LNCAP (cell line): ENCODE results near the gene TMEM259.

ENCODE experiments used
- TF ChIP-seq, protein P1 (sequence below): fragments of 450-650 bp; IDR thresholded peaks from 2 replicates; pipeline ENCODE4 v1.5.1; 2017; ENCODE audit warnings: mild to moderate bottlenecking

TMEM259 gene

DNA sequence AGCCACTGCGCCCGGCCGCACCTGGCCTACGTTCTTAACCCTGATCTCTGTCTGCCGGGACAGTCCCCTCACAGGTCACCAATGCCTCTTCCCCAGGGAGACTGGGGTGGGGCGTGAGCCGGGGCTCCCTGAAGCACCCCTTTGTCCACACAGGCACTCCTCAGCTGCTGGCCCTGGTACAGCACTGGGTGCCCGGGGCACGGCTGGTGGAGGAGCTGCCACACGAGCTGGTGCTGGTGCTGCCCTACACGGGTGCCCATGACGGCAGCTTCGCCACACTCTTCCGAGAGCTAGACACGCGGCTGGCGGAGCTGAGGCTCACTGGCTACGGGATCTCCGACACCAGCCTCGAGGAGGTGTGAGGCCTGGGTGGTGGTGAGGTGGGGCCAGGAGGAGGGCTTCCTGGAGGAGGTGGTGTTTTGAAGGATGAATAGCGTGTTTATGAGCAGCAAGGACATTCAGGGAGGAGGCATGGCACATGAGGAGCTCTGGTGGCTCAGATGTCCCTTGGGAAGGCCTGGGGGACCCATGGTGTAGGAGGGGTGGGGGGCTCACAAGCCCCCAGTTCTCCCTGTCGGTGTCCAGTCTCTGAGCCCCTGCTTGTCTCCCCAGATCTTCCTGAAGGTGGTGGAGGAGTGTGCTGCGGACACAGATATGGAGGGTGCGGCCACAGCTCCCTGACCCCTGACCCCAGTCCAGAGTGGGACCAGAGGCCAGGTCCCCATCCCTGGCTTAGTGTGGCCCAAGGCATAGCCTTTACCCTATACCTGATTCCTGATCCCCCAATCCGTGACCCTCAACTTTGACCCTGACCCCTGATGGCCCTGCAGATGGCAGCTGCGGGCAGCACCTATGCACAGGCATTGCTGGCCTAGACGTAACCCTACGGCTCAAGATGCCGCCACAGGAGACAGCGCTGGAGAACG lies 32.5 kb upstream of the TMEM259 start:
- TF ChIP-seq, protein P1, sequence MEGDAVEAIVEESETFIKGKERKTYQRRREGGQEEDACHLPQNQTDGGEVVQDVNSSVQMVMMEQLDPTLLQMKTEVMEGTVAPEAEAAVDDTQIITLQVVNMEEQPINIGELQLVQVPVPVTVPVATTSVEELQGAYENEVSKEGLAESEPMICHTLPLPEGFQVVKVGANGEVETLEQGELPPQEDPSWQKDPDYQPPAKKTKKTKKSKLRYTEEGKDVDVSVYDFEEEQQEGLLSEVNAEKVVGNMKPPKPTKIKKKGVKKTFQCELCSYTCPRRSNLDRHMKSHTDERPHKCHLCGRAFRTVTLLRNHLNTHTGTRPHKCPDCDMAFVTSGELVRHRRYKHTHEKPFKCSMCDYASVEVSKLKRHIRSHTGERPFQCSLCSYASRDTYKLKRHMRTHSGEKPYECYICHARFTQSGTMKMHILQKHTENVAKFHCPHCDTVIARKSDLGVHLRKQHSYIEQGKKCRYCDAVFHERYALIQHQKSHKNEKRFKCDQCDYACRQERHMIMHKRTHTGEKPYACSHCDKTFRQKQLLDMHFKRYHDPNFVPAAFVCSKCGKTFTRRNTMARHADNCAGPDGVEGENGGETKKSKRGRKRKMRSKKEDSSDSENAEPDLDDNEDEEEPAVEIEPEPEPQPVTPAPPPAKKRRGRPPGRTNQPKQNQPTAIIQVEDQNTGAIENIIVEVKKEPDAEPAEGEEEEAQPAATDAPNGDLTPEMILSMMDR: no peak

DNA sequence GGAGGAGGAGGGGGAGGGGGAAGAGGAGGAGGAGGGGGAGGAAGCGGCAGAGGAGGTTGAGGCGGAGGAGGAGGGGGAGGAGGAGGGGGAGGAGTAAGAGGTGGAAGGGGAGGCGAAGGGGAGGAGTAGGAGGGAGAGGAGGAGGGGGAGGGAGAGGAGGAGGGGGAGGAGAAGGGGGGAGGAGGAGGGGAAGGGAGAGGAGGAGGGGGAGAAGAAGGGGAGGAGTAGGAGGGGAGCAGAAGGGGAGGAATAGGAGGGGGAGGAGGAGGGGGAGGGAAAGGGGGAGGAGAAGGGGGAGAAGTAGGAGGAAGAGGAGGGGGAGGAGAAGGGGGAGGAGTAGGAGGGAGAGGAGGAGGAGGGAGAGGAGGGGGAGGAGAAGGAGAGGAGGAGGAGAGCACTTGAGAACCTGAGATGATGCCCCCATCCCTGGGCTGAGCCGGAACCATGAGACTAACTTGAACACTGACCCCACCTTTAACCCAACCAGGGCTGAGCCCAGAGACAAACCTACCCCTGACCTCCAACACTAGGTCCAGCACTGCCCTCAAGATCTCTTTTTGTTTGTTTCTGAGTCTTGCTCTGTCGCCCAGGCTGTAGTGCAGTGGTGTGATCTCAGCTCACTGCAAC lies 31.5 kb upstream of the TMEM259 start:
- TF ChIP-seq, protein P1: no peak

DNA sequence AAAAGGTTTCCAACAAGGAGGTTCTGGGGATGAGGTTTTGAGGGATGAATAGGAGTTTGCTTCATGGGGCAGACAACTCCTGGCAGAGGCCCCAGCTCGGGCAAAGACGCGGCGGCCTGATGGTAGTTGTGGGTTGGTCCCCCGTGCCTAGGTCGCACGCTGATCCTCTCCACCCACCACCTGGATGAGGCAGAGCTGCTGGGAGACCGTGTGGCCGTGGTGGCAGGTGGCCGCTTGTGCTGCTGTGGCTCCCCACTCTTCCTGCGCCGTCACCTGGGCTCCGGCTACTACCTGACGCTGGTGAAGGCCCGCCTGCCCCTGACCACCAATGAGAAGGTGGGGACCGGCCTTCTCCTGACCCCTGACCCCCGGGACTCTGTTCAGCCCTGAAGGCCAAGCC lies 30.9 kb upstream of the TMEM259 start:
- TF ChIP-seq, protein P1: no peak

DNA sequence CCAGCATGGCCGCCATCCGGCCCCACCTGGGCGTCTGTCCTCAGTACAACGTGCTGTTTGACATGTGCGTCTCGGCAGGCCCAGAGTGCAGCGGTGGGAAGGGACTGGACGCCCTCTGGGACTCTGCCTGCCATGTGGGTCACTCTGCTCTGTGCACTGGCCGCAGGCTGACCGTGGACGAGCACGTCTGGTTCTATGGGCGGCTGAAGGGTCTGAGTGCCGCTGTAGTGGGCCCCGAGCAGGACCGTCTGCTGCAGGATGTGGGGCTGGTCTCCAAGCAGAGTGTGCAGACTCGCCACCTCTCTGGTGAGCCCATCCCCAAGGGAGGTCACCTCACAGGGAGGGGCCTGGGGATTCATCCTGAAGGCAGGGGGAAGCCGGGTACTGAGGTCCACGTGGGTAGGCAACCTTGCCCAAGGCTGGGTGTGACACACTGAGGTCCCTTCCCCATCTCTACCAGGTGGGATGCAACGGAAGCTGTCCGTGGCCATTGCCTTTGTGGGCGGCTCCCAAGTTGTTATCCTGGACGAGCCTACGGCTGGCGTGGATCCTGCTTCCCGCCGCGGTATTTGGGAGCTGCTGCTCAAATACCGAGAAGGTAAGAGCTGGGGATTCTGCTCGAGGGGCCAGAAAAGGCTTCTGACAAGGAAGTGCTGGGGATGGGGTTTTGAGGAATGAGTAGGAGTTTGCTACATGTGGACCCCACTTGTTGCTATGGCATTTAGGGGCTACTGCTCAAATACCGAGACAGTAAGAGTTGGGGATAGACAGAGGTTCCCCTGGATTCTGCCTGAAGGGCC lies 30.3 kb upstream of the TMEM259 start:
- TF ChIP-seq, protein P1: no peak

DNA sequence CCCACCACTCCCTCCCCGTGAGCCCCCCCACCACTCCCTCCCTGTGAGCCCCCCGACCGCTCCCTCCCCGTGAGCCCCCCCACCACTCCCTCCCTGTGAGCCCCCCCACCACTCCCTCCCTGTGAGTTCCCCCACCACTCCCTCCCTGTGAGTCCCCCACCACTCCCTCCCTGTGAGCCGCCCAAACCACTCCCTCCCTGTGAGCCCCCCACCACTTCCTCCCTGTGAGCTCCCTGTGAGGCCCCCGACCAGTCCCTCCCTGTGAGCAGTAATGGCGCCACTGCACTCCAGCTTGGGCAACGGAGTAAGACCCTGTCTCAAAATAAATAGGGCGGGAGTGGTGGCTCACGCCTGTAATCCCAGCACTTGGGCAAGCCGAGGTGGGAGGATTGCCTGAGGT lies 28.9 kb upstream of the TMEM259 start:
- TF ChIP-seq, protein P1: no peak

DNA sequence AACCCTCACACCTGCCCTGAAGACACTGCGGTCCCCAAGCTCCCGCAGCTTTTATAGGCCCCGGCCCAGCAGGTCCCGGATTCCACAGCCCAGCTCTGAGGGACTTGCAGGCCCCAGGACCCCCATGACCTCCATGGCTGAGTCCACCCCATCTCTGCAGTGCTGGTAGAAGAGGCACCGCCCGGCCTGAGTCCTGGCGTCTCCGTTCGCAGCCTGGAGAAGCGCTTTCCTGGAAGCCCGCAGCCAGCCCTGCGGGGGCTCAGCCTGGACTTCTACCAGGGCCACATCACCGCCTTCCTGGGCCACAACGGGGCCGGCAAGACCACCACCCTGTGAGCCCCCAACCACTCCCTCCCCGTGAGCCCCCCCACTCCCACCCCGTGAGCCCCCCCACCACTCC lies 28.2 kb upstream of the TMEM259 start:
- TF ChIP-seq, protein P1: no peak

DNA sequence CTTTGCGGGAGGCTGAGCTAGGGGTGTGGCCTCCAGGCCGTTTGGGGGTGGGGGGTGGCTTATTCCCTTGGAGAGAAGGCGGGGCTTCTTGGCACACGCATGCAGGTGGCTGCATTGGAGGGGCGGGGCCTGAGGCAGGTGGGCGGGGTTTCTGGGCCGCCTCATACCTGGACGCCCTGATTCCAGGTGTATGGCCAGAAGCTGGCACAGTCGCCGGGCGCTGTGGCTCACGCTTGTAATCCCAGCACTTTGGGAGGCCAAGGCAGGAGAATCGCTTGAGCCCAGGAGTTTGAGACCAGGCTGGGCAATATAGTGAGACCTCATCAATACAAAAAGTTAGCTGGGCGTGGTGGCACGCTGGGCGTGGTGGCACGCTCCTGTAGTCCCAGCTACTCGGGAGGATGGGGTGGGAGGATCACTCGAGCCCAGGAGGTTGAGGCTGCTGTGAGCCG lies 26.8 kb upstream of the TMEM259 start:
- TF ChIP-seq, protein P1: no peak
